ENCODE measurements around the gene AMZ1.

DNA sequence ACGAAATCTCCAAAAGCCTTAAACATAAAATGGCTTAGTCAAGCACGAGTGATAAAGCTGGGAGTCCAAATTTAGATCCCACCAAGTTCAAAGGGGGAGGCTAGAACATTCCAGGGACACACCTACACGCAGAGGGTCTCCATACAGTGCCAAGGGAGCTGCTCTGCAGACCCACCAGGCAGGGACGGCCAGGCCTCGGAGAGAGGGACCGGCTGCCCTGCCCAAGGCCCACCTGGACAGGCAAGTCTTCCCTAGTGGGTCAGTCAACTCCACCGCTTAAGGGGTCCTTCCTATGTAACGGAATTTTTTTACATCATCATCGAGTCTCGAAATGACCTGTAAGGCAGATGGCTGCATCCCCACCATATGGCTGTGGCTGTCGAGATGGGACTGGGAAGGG lies 28.5 kb downstream of the AMZ1 start:
- no peak for TF ChIP-seq EZH2phosphoT487 (IDR thresholded peaks at IDR 0.05; ENCODE audit: insufficient read depth, low read depth)
- TF ChIP-seq EZH2 (IDR thresholded peaks at IDR 0.05; ENCODE audit: insufficient read depth, poor library complexity, severe bottlenecking): no peak
